ENCODE results near the gene UMAD1. TPM values are rescaled to one million over a fixed set of nuclear protein-coding genes. Genes with fewer than 3 reads are reported as not detected.
A peak's percentile ranks its signal among the peaks of the same experiment; 100 is the strongest.

The UMAD1 gene
- total RNA-seq, 2 experiments from 2014 or later = 11.0 to 15.3 TPM

DNA sequence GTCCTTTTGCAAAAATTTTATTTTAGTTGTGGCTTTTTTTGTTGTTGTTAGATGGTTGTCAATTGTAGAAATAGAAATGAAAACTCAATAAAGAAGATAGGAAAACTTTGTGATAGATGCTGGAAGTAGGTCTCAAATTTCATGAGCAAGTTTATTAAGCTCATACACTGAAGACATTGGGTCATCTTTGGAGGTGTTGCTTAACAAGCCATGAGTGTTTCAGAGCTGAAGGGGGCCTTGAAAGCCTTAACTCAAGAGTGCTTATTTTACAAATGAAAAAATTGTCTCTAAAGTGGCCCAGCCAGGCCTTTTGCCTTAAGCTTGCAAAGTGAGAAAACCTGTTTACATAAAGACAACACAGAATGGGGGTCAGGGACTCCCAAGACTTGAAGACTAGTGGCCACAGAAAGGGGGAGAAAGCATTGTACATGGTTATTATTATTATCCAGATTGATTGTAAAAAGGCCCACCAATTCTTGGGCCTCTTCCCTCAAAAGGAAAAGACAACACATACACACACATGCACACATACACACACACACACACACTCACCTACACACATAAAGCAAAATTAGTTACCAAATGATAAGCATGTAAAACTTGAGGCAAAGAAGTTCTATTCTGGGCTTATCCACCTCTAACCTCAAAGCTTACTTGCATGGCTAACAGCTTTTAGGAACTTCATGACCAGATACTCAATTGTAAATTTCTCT is 278.3 kb downstream of the UMAD1 start:
- Histone ChIP-seq H3K9me3 (ENCODE audit: control insufficient read depth in 1 of 2, insufficient read depth in 1 of 2, low read length in 2 of 2) (no peaks in the 10 kb centered on the region), H3K27me3 (ENCODE audit: control insufficient read depth in 1 of 2, insufficient read depth in 2 of 2, low read length in 2 of 2) (no peaks in the 10 kb centered on the region), H3K36me3 (ENCODE audit: insufficient read depth, low read length) (no peaks in the 10 kb centered on the region), H3K4me1 (ENCODE audit: insufficient read depth, low read length) (no peaks in the 10 kb centered on the region), H3K27ac (ENCODE audit: low read depth in 1 of 2, low read length in 2 of 2) (no peak overlapping the region), H3K4me3 (ENCODE audit: low read length) (no peak overlapping the region)
- no peak for ATAC-seq (ENCODE audit: poor library complexity)
- POLR2A ChIA-PET = interaction anchor here (0.6 to 1.1 kb wide), 3 partner anchors 50 to 190 kb away, joined by 3 read pairs; partner anchors contain the start of gene GLCCI1
- no peak for DNase-seq
- no peaks in the 10 kb centered on the region for H3K27me3 Mint-ChIP-seq
- CTCF ChIA-PET = interaction anchor here (0.9 to 1.3 kb wide), 2 partner anchors 26 to 29 kb away, joined by 3 read pairs; no protein-coding TSS in a partner anchor
- TF ChIP-seq CTCF (IDR thresholded peaks at IDR 0.05) = no peak
- peaks cover 34% of the 10 kb centered on the region for H3K4me1 Mint-ChIP-seq (ENCODE audit: low read depth)
- no peak overlapping the region for H3K27ac Mint-ChIP-seq
- intact Hi-C loops (cut with DNase I, micrococcal nuclease) = no loop called here
- no peaks in the 10 kb centered on the region for H3K36me3 Mint-ChIP-seq (ENCODE audit: low read depth)
- H3K4me3 Mint-ChIP-seq = no peak overlapping the region
- H3K9me3 Mint-ChIP-seq = no peaks in the 10 kb centered on the region

GRCh38 chr7:7919449-7919945 is 278.9 kb downstream of the UMAD1 start:
- Mint-ChIP-seq H3K9me3 (no peaks in the 10 kb centered on the region), H3K27me3 (no peaks in the 10 kb centered on the region), H3K4me3 (no peak overlapping the region), H3K36me3 (ENCODE audit: low read depth) (no peaks in the 10 kb centered on the region), H3K4me1 (ENCODE audit: low read depth) (peaks cover 40% of the 10 kb centered on the region), H3K27ac (no peak overlapping the region)
- intact Hi-C loops (cut with DNase I, micrococcal nuclease) = no loop called here
- CTCF ChIA-PET = interaction anchor here (0.9 to 1.3 kb wide), 2 partner anchors 25 to 28 kb away, joined by 3 read pairs; no protein-coding TSS in a partner anchor
- no peak for ATAC-seq (ENCODE audit: poor library complexity)
- no peak for DNase-seq
- no peak for TF ChIP-seq CTCF (IDR thresholded peaks at IDR 0.05)
- no peaks in the 10 kb centered on the region for H3K27me3 ChIP-seq (ENCODE audit: control insufficient read depth in 1 of 2, insufficient read depth in 2 of 2, low read length in 2 of 2)
- H3K4me3 ChIP-seq (ENCODE audit: low read length) = no peak overlapping the region
- no peaks in the 10 kb centered on the region for H3K9me3 ChIP-seq (ENCODE audit: control insufficient read depth in 1 of 2, insufficient read depth in 1 of 2, low read length in 2 of 2)
- peaks cover 4% of the 10 kb centered on the region for H3K4me1 ChIP-seq (ENCODE audit: insufficient read depth, low read length)
- H3K27ac ChIP-seq (ENCODE audit: low read depth in 1 of 2, low read length in 2 of 2) = no peak overlapping the region
- POLR2A ChIA-PET = interaction anchor here (1.1 to 1.7 kb wide), 4 partner anchors 10 to 279 kb away, joined by 3 to 6 read pairs (median 4); partner anchors contain the start of genes GLCCI1 and UMAD1
- H3K36me3 ChIP-seq (ENCODE audit: insufficient read depth, low read length) = no peaks in the 10 kb centered on the region

DNA sequence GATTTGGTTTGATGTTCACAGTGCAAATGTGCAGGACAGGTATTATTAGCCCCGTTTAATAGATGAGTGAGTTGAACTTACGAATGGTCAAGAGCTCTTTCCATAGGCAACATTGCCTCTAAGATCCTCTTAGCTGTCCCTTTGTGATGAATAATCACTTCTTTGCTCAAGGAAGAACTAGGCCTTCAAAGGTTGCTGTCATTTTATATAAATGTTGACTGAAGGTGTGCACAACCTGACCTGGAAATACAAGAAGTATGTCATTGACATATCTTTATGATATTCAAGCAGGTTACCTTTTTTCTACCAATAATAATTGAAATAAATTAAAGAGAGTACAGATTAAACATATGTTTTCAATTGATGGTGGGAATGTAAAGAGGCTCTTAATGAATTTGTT is 279.5 kb downstream of the UMAD1 start:
- TF ChIP-seq CTCF (IDR thresholded peaks at IDR 0.05) = no peak
- no peaks in the 10 kb centered on the region for H3K27me3 Mint-ChIP-seq
- no peaks in the 10 kb centered on the region for H3K36me3 Mint-ChIP-seq (ENCODE audit: low read depth)
- ATAC-seq (ENCODE audit: poor library complexity) = no peak
- H3K36me3 ChIP-seq (ENCODE audit: insufficient read depth, low read length) = no peaks in the 10 kb centered on the region
- H3K9me3 ChIP-seq (ENCODE audit: control insufficient read depth in 1 of 2, insufficient read depth in 1 of 2, low read length in 2 of 2) = no peaks in the 10 kb centered on the region
- no peak overlapping the region for H3K4me3 Mint-ChIP-seq
- no peak overlapping the region for H3K27ac ChIP-seq (ENCODE audit: low read depth in 1 of 2, low read length in 2 of 2)
- ChIA-PET CTCF (interaction anchor here (1.3 kb wide), 1 partner anchor 27 kb away, joined by 3 read pairs; no protein-coding TSS in a partner anchor), POLR2A (interaction anchor here (0.7 to 1.7 kb wide), 6 partner anchors 9 to 280 kb away, joined by 3 to 8 read pairs (median 4); partner anchors contain the start of genes GLCCI1 and UMAD1)
- peak overlapping the region; percentile 37 for H3K4me3 ChIP-seq (ENCODE audit: low read length)
- H3K9me3 Mint-ChIP-seq = no peaks in the 10 kb centered on the region
- H3K4me1 ChIP-seq (ENCODE audit: insufficient read depth, low read length) = peaks cover 8% of the 10 kb centered on the region
- H3K27me3 ChIP-seq (ENCODE audit: control insufficient read depth in 1 of 2, insufficient read depth in 2 of 2, low read length in 2 of 2) = no peaks in the 10 kb centered on the region
- DNase-seq = no peak
- H3K4me1 Mint-ChIP-seq (ENCODE audit: low read depth) = peaks cover 43% of the 10 kb centered on the region
- intact Hi-C loops (cut with DNase I, micrococcal nuclease) = no loop called here
- no peak overlapping the region for H3K27ac Mint-ChIP-seq

All from CD4-positive, alpha-beta T cell (primary cell).